HepG2 (cell line): Measurements from ENCODE around the gene PPP4C. TPM values are rescaled to one million over a fixed set of nuclear protein-coding genes. Genes with fewer than 3 reads are reported as not detected.

Experiments used
- CBX1 ChIP-seq: IDR thresholded peaks from one replicate; pipeline ENCODE4 v1.6.1; 2016; ENCODE audit warnings: antibody characterized with exemption, low read depth
- CREB1 ChIP-seq, 2 experiments: fragments of 450-650 bp in 1 of 2; IDR thresholded peaks; 2 replicates each; pipeline ENCODE4 v1.6.1; 2016 to 2017; ENCODE audit warnings: control low read depth in 1 of 2, mild to moderate bottlenecking in 1 of 2, missing compliant biosample characterization in 1 of 2, missing genetic modification characterization in 1 of 2
- ESRRA ChIP-seq: sonication (generic); formaldehyde crosslinking; IDR thresholded peaks from 2 replicates; pipeline ENCODE4 v1.5.1; 2020; ENCODE audit warnings: mild to moderate bottlenecking, low read depth, missing genetic modification reagents
- FOXP4 ChIP-seq: sonication (generic); formaldehyde crosslinking; IDR thresholded peaks from 2 replicates; pipeline ENCODE4 v1.4.0; 2020; ENCODE audit warnings: missing genetic modification reagents
- PCBP2 ChIP-seq: fragments of 200-400 bp; formaldehyde crosslinking; optimal IDR thresholded peaks from 2 replicates; pipeline ENCODE3; 2018; ENCODE audit warnings: low read length, low read depth; ENCODE audit not compliant: poor library complexity, severe bottlenecking
- THAP7 ChIP-seq: sonication (generic); formaldehyde crosslinking; IDR thresholded peaks from 2 replicates; pipeline ENCODE4 v1.8.1; 2023; ENCODE audit warnings: mild to moderate bottlenecking, missing genetic modification reagents
- YY1 ChIP-seq: IDR thresholded peaks from 2 replicates; pipeline ENCODE4 v1.6.1; 2011; ENCODE audit warnings: low read length, low read depth, moderate library complexity, mild to moderate bottlenecking; ENCODE audit not compliant: insufficient read depth, insufficient replicate concordance
- ZNF280D ChIP-seq: sonication (generic); formaldehyde crosslinking; IDR thresholded peaks from 2 replicates; pipeline ENCODE4 v1.5.1; 2020; ENCODE audit warnings: mild to moderate bottlenecking, missing genetic modification reagents
- ZNF414 ChIP-seq: sonication (generic); formaldehyde crosslinking; IDR thresholded peaks from 2 replicates; pipeline ENCODE4 v1.5.0; 2020; ENCODE audit warnings: missing genetic modification reagents
- ZNF512 ChIP-seq: sonication (generic); formaldehyde crosslinking; IDR thresholded peaks from 2 replicates; pipeline ENCODE4 v1.4.0; 2020; ENCODE audit warnings: mild to moderate bottlenecking, missing genetic modification reagents
- ZNF609 ChIP-seq: sonication (generic); formaldehyde crosslinking; IDR thresholded peaks from 2 replicates; pipeline ENCODE4 v1.4.0; 2020; ENCODE audit warnings: mild to moderate bottlenecking, missing genetic modification reagents, borderline replicate concordance
- polyA plus RNA-seq, 8 experiments: library from polyadenylated mRNA; depleted of rRNA in 3 of 8; stranded (reverse) in 7 of 8; unstranded in 1 of 8; fragments of >200 nt; fragmentation: Illumina TruSeq in 4 of 8; extraction: Trizol in 4 of 8; gene quantifications; 2 replicates each; pipeline versions ENCODE4 v1.2.1 to v1.2.3, GENCODE V29; 2011 to 2016; ENCODE audit warnings: low read depth in 4 of 8, missing spikeins in 1 of 8, mixed read lengths in 1 of 8; ENCODE audit not compliant: insufficient read depth in 1 of 8
- total RNA-seq, 5 experiments: library from RNA; depleted of rRNA; stranded (reverse); fragments of >200 nt; fragmentation: Illumina TruSeq; extraction: Trizol; gene quantifications; 2 replicates each; pipeline ENCODE4 v1.2.3, GENCODE V29; 2016; ENCODE audit warnings: low read depth in 1 of 5

The PPP4C gene
- total and polyA plus RNA-seq, 2 of the 13 experiments (the other 11 are each of a cell fraction or from before 2014, with no cell fraction given), result 176 to 220 TPM

- TF ChIP-seq ZNF280D (CRISPR knock-in tag) (peak; percentile 93), YY1 (peak; percentile 64), ESRRA (no peak), ZNF609 (CRISPR knock-in tag) (peak; percentile 7; the same call in 1 of the 2 replicates), FOXP4 (CRISPR knock-in tag) (peak; percentile 10; the same call in 1 of the 2 replicates), THAP7 (CRISPR knock-in tag) (no peak), ZNF512 (CRISPR knock-in tag) (no peak), PCBP2 (no peak), ZNF414 (CRISPR knock-in tag) (0 out of 2 replicates have a peak, but pooled peaks have one; percentile 26), CREB1 (IDR thresholded peaks at IDR 0.05) (peak; percentile 91), CREB1 (CRISPR knock-in tag; IDR thresholded peaks at IDR 0.05) (peak; percentile 97), CBX1 (no peak)
Observed at GRCh38 chr16:30075503-30076275, at the start of gene PPP4C (continued).
